Measurements from ENCODE around the gene SH3TC1.

Gene SH3TC1

DNA sequence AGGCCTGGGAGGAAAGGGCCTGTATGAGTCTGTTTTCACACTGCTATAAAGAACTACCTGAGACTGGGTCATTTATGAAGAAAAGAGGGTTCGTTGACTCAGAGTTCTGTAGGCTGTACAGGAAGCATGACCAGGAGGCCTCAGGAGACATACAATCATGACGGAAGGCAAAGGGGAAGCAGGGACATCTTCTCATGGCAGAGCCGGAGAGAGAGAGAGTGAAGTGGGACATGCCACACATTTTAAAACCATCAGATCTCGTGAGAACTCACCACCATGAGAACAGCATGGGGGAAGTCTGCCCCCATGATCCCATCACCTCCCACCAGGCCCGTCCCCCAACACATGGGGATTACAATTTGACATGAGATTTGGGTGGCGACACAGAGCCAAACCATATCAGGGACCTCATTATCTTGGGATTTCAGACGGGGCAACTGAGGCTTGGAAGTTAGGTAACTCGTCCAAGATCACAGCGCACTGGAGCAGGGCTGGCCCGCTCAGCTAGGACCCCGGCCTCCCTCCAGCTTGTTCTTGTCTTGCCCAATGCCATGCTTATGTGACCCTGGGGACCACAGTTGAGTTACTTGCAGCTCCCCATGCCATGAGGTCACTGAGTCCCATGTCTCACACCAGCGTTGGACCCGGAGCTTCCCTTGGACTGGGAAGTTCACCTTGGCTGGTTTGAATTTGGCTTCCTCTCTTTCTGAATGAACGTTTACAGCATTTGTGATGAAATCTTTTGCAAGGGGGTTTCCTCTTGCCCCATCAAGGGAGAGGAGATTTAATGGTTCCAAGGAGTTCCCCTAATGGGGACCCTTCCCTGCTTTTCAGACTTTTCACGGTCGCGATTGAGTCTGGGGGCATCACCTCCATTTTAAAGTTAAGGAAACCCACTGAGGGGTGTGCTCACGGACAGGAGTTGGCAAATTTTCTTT lies 88.5 kb downstream of the SH3TC1 start:
- DNase-seq (ENCODE audit: low read depth in 3 of 3), result no peak

DNA sequence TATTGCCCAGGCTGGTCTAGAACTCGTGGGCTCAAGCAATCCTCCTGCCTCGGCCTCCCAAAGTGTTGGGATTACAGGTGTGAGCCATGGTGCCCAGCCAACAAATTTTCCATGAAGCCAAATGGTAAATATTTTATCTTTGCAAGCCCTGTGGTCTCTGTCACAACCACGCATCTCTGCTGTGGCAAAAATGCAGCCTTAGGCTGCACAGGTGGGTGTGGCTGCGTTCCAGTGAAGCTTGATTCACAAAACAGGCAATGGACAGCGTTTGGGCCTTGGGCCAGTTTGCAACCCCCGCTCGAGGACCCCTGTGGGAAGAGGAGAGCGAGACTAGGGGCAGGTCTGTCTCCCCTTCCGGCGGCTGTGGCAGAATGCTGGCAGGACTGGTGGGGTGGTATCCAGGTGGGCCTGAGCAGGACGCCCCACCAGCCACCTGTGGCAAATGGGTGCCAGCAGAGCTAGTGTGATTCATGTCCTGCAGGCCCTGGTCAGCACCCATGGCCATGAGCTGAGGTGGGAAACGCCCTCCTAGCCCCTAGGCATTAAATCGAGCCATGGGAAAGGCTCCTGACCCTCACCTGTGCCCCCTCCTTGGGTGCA lies 90.2 kb downstream of the SH3TC1 start:
- no peak for DNase-seq (ENCODE audit: low read depth in 3 of 3)

DNA sequence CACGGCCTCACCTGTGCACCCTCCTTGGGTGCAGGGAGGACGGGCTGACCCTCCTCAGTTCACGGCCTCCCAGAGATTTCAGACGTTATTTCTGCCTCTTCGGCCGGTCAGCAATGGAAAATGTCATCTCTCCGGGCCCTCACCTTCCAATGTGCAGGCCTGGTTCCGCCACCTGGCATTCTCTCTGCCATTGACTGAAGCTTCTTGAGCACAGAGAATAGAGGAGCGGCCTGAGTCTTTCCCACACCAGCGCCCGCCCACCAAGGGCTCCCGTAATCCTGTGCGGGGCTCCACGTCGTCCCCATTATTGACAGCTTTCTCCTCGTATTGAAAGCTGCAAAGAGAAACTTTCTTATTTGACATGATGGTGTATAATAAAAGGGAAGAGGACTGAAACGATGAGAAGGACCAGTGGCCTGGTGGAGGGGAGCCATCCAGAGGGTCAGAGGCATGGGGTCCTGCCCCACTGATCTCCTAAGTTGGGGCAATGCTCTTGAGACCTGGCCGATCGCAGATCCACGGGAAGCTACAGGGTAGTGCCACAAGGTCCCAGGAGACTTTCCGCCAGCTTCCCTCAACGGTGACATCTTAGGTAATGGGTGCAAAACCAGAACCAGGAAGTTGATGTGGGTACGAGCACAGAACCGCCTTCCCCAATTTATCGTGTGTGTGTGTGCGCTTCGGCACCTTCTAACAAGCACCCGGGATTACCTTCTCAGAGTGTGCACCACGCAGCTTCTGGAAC lies 91.0 kb downstream of the SH3TC1 start:
- no peak for DNase-seq (ENCODE audit: low read depth in 3 of 3)

DNA sequence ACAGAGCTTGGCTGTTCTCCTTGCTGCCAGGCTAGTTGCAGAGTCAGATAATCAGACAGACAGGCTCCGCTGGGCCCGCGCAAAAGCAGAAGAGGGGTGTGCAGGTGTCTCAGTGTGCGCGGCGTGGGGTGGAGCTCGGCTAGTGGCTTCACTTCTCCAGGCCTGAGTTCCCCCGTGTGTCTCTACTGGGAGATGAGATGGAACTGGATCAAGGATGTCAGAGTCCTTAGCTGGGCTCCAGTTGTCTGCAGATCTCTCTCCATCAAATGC lies 91.5 kb downstream of the SH3TC1 start:
- no peak for DNase-seq (ENCODE audit: low read depth in 3 of 3)
